Pancreas (tissue), 10 donors: Measurements from ENCODE around the gene NTNG1. TPM values are rescaled to one million over a fixed set of nuclear protein-coding genes. Genes with fewer than 3 reads are reported as not detected.

ENCODE experiments used
- ATAC-seq, 4 donors: fragments of 200-7000 bp; cut with Tn5 transposase; one replicate each; pipeline versions ENCODE4 v1.8.0 to v1.9.1; 2020; ENCODE audit warnings: mild to moderate bottlenecking in 4 of 4, moderate library complexity in 4 of 4
- DNase-seq, 6 donors: peaks; one replicate each; pipeline ENCODE4 v3.0.0-alpha.2; 2020
- FAIRE-seq: peaks from 2 replicates; lab custom pipeline; 2012; peaks lifted over from hg19 to GRCh38; lab: Jason Lieb, UNC
- H3K27ac ChIP-seq, 4 donors: fragments of 200-600 bp; sonication (generic); 1 replicate in 3 of 4; 2 replicates in 1 of 4; pipeline versions ENCODE4 v1.5.0 to v1.8.0; 2020
- H3K27me3 ChIP-seq, 4 donors: fragments of 200-600 bp; one replicate each; pipeline ENCODE4 v1.8.0; 2021
- H3K36me3 ChIP-seq, 3 donors: fragments of 200-600 bp; sonication (generic) in 1 of 3; one replicate each; pipeline versions ENCODE4 v1.5.0 to v1.8.0; 2020 to 2021
- H3K4me1 ChIP-seq, 3 donors: fragments of 200-600 bp; one replicate each; pipeline ENCODE4 v1.8.0; 2021
- H3K4me3 ChIP-seq, 4 donors: fragments of 200-600 bp; sonication (generic) in 2 of 4; one replicate each; pipeline versions ENCODE4 v1.5.0 to v1.8.0; 2020 to 2021
- H3K9me3 ChIP-seq, 4 donors: fragments of 200-600 bp; one replicate each; pipeline ENCODE4 v1.8.0; 2021
- CTCF ChIP-seq, 4 donors: fragments of 200-600 bp; sonication (generic) in 3 of 4; IDR thresholded peaks; one replicate each; pipeline versions ENCODE4 v1.5.0 to v1.8.0; 2021; ENCODE audit warnings: antibody characterized with exemption in 4 of 4
- WGBS, 2 donors: extraction: QIAGEN DNeasy Blood & Tissue Kit; methylation state at CpG; one replicate each; pipeline ENCODE4 v1.1.7; 2013; 5-methylcytosine and 5-hydroxymethylcytosine counted together
- intact Hi-C, 3 donors: fragments of 100-400 bp; cut with DNase I; formaldehyde crosslinking; loops; one replicate each; pipeline versions ENCODE4 v1.11.1 to v1.14.2; 2022
- polyA plus RNA-seq, 2 donors: library from polyadenylated mRNA; stranded (reverse); fragments of 200-250 nt; gene quantifications; one replicate each; pipeline ENCODE4 v1.2.3, GENCODE V29; 2013
- total RNA-seq, 6 donors: library from RNA; stranded (reverse); fragmentation: NEBNext Ultra II Directional in 4 of 6; extraction: Animal tissue kit (Norgen Biotek cat#: 25700) in 4 of 6; gene quantifications; one replicate each; pipeline versions ENCODE4 v1.2.1 to v1.2.4, GENCODE V29; 2021 to 2023
- donor health status: healthy with polysubstance abuse.
- donor health status: DM: no; HTN: no; CAD: no; lungs with moderate emphysema.
- donor health status: DM: no; HTN: no; CAD: no.
- donor health status: control.
- donor health status: control.
- donor health status: Bipolar disorder and iron deficiency.
- donor health status: DM: yes; HTN: yes; CAD: no.
- donor health status: DM: no; HTN: no; CAD: no.
- donor health status: DM: no; HTN: no; CAD: no.
- donor health status: DM: yes; HTN: yes; CAD: no.

The NTNG1 gene
- total and polyA plus RNA-seq, 8 donors, result 0.04 to 1.3 (median 0.23) TPM; not detected in 1

GRCh38 chr1:107309962-107310361 is 169.1 kb downstream of the NTNG1 start:
- H3K27me3 ChIP-seq, result no peaks in the 10 kb centered on the region
- no peaks in the 10 kb centered on the region for H3K36me3 ChIP-seq
- H3K4me3 ChIP-seq, result no peak overlapping the region
- no peaks in the 10 kb centered on the region for H3K9me3 ChIP-seq
- H3K27ac ChIP-seq, result no peak overlapping the region
- 32 to 38% methylated on average over 1 of the region's 1 CpG for WGBS, 2 donors
- intact Hi-C loops, result no loop called here
- ATAC-seq, result no peak
- no peak for FAIRE-seq
- no peak for TF ChIP-seq CTCF (IDR thresholded peaks at IDR 0.05)
- H3K4me1 ChIP-seq, result no peaks in the 10 kb centered on the region
- no peak for DNase-seq

DNA sequence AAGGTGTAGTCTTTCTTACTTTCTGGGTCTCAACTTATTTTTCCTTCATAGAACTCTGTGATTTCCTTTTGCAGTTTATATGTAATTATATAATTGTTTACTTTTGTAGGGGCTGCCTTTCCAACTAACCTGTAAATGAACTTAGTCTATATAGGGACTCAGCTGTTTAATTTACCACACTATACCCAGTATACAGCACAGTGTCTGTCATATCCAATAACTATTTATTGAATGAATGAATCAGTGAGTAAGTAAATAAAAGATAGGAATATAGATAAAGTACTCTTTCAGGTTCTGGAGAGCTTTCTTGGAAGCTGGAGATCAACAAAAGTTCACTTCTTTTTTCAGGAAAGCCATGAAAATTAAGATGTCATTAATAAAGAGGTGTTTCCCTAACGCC is 174.8 kb downstream of the NTNG1 start:
- H3K36me3 ChIP-seq, result no peaks in the 10 kb centered on the region
- no peaks in the 10 kb centered on the region for H3K9me3 ChIP-seq
- WGBS, 2 donors, result 0 to 9% methylated on average over 1 of the region's 1 CpG
- H3K4me3 ChIP-seq, result no peak overlapping the region
- ATAC-seq, result no peak
- H3K4me1 ChIP-seq, result no peaks in the 10 kb centered on the region
- FAIRE-seq, result no peak
- no peak for TF ChIP-seq CTCF (IDR thresholded peaks at IDR 0.05)
- intact Hi-C loops, result no loop called here
- DNase-seq, result no peak
- no peak overlapping the region for H3K27ac ChIP-seq
- H3K27me3 ChIP-seq, result no peaks in the 10 kb centered on the region

- no peak for DNase-seq
Measured at GRCh38 chr1:107318932-107319331, 178.1 kb downstream of the NTNG1 start.

GRCh38 chr1:107323784-107324183 is 182.9 kb downstream of the NTNG1 start:
- WGBS, 2 donors, result 18 to 23% methylated on average over 3 of the region's 3 CpGs
- Histone ChIP-seq H3K27me3 (peaks cover 0 to 3% (median 0%) of the 10 kb centered on the region in 4 donors), H3K4me1 (no peaks in the 10 kb centered on the region), H3K36me3 (no peaks in the 10 kb centered on the region), H3K4me3 (no peak overlapping the region), H3K27ac (no peak overlapping the region), H3K9me3 (no peaks in the 10 kb centered on the region)
- no peak for FAIRE-seq
- no peak for TF ChIP-seq CTCF (IDR thresholded peaks at IDR 0.05)
- no peak for DNase-seq
- no peak for ATAC-seq
- intact Hi-C loops, result no loop called here

More at GRCh38 chr1:107318932-107319331, 178.1 kb downstream of the NTNG1 start:
- TF ChIP-seq CTCF (IDR thresholded peaks at IDR 0.05), result no peak
- WGBS, 2 donors, result 53 to 71% methylated on average over 2 of the region's 2 CpGs
- Histone ChIP-seq H3K4me3 (no peak overlapping the region), H3K36me3 (no peaks in the 10 kb centered on the region), H3K4me1 (no peaks in the 10 kb centered on the region), H3K27me3 (peaks cover 0 to 3% (median 0%) of the 10 kb centered on the region in 4 donors), H3K9me3 (no peaks in the 10 kb centered on the region), H3K27ac (no peak overlapping the region)
- intact Hi-C loops, result no loop called here
- ATAC-seq (no peak), FAIRE-seq (no peak)

GRCh38 chr1:107326824-107327445 is 186.1 kb downstream of the NTNG1 start:
- Histone ChIP-seq H3K27ac (no peak overlapping the region), H3K36me3 (no peaks in the 10 kb centered on the region), H3K4me3 (no peak overlapping the region), H3K4me1 (no peaks in the 10 kb centered on the region), H3K9me3 (no peaks in the 10 kb centered on the region), H3K27me3 (peaks cover 0 to 3% (median 0%) of the 10 kb centered on the region in 4 donors)
- FAIRE-seq (no peak), ATAC-seq (no peak), DNase-seq (no peak)
- WGBS, 2 donors, result 39 to 67% methylated on average over 2 of the region's 2 CpGs
- intact Hi-C loops, result no loop called here
- no peak for TF ChIP-seq CTCF (IDR thresholded peaks at IDR 0.05)
